Activated naive CD4-positive, alpha-beta T cell treated with anti-CD3 and anti-CD28 coated beads, Interleukin-2, amount 50 U/mL, for 72 hours (primary cell): ENCODE results near the gene UBE2QL1. TPM values are rescaled to one million over a fixed set of nuclear protein-coding genes. Genes with fewer than 3 reads are reported as not detected.

ENCODE experiments used
- ATAC-seq, 2 donors: fragments of 150-1000 bp; cut with Tn5 transposase; 2 replicates each; pipeline ENCODE4 v1.10.0; 2021; ENCODE audit warnings: mild to moderate bottlenecking in 2 of 2, moderate library complexity in 2 of 2
- DNase-seq, 2 donors: peaks; one replicate each; pipeline ENCODE4 v3.0.0; 2021 to 2022; ENCODE audit warnings: low spot score in 2 of 2
- H3K27ac Mint-ChIP-seq, 2 donors: one replicate each; pipeline ENCODE4 v1.8.0; 2022; ENCODE audit warnings: mild to moderate bottlenecking in 2 of 2, mixed read lengths in 2 of 2
- H3K36me3 Mint-ChIP-seq, 2 donors: one replicate each; pipeline ENCODE4 v1.8.0; 2022; ENCODE audit warnings: mixed read lengths in 2 of 2
- H3K9me3 Mint-ChIP-seq, 2 donors: one replicate each; pipeline ENCODE4 v1.8.0; 2022; ENCODE audit warnings: mixed read lengths in 2 of 2
- total RNA-seq, 2 donors: library from RNA; stranded (reverse); gene quantifications; one replicate each; pipeline ENCODE4 v1.2.3, GENCODE V29; 2022

The UBE2QL1 gene
- total RNA-seq, 2 donors from 2014 or later = not detected

DNA sequence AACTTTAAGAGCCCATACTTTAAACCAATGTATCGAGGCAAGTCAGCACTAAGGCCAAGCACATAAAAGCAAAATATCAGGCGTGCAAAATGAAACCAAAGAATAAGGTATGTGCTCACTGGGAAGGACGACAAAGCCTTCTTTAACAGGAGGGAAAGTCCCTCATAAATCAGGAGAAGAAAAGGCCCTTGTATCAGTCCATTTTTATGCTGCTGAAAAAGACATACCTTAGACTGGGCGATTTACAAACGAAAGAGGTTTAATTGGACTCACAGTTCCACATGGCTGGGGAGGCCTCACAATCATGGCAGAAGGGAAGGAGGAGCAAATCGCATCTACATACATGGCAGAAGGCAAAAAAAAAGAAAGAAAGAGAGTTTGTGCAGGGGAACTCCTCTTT lies 68.9 kb downstream of the UBE2QL1 start:
- ATAC-seq = no peak

GRCh38 chr5:6518298-6519057 lies 69.8 kb downstream of the UBE2QL1 start:
- DNase-seq (no peak), ATAC-seq (no peak)
- H3K36me3 Mint-ChIP-seq = no peaks in the 10 kb centered on the region
- no peak overlapping the region for H3K27ac Mint-ChIP-seq
- no peaks in the 10 kb centered on the region for H3K9me3 Mint-ChIP-seq

More for the DNA sequence above, 68.9 kb downstream of the UBE2QL1 start:
- DNase-seq = no peak
- Mint-ChIP-seq H3K27ac (peak overlapping the region in 1 of 2 donors; percentile 7), H3K9me3 (no peaks in the 10 kb centered on the region), H3K36me3 (no peaks in the 10 kb centered on the region)

DNA sequence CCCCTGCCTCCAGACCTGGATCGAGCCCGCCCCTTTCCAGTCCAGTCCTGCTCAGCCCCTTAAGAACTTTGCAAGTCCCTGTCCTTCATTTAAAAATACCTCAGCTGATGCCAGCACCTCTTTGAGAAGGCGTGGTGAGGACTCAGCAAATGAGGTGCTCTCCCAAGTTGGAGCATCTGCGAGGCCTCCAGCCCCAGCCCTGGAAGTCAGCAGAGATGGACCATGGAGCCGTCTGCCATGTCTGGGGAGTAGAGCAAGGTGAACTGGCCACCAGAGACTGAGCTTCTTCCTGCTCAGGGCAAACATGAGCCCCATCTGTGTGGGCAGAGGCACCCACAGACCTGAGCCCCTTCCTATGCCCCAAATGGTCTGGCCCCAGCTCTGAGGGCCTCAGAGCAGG lies 71.5 kb downstream of the UBE2QL1 start:
- Mint-ChIP-seq H3K9me3 (no peaks in the 10 kb centered on the region), H3K36me3 (no peaks in the 10 kb centered on the region), H3K27ac (no peak overlapping the region)
- ATAC-seq (no peak), DNase-seq (no peak)

GRCh38 chr5:6522331-6522730 lies 73.7 kb downstream of the UBE2QL1 start:
- no peak overlapping the region for H3K27ac Mint-ChIP-seq
- H3K36me3 Mint-ChIP-seq = no peaks in the 10 kb centered on the region
- ATAC-seq (no peak), DNase-seq (no peak)
- H3K9me3 Mint-ChIP-seq = no peaks in the 10 kb centered on the region

GRCh38 chr5:6522923-6523322 lies 74.3 kb downstream of the UBE2QL1 start:
- Mint-ChIP-seq H3K9me3 (no peaks in the 10 kb centered on the region), H3K27ac (no peak overlapping the region), H3K36me3 (no peaks in the 10 kb centered on the region)
- no peak for DNase-seq
- ATAC-seq = no peak

- no peak overlapping the region for H3K27ac Mint-ChIP-seq
- H3K9me3 Mint-ChIP-seq = no peaks in the 10 kb centered on the region
- H3K36me3 Mint-ChIP-seq = no peaks in the 10 kb centered on the region
- no peak for ATAC-seq
- no peak for DNase-seq
Measured at GRCh38 chr5:6525422-6525821, 76.8 kb downstream of the UBE2QL1 start.

DNA sequence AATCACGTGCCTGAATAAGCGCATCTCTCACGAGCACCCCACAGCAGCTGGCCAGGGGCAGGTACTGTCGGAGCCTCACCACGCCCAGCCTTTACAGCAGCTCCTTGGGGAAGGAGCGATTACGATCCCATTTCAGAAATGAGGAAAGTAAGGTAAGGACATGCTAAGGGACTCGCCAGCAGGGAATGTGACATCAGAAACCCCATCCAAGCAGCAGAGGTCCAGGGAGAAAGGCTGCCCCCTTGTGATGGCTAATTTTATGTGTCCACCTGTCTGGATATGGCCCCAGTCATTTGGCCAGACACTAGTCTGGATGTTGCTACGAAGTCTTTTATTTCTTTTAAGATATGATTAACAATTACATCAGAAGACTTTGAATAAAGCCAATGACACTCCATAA lies 77.3 kb downstream of the UBE2QL1 start:
- Mint-ChIP-seq H3K9me3 (no peaks in the 10 kb centered on the region), H3K27ac (no peak overlapping the region), H3K36me3 (no peaks in the 10 kb centered on the region)
- ATAC-seq = no peak
- DNase-seq = no peak

DNA sequence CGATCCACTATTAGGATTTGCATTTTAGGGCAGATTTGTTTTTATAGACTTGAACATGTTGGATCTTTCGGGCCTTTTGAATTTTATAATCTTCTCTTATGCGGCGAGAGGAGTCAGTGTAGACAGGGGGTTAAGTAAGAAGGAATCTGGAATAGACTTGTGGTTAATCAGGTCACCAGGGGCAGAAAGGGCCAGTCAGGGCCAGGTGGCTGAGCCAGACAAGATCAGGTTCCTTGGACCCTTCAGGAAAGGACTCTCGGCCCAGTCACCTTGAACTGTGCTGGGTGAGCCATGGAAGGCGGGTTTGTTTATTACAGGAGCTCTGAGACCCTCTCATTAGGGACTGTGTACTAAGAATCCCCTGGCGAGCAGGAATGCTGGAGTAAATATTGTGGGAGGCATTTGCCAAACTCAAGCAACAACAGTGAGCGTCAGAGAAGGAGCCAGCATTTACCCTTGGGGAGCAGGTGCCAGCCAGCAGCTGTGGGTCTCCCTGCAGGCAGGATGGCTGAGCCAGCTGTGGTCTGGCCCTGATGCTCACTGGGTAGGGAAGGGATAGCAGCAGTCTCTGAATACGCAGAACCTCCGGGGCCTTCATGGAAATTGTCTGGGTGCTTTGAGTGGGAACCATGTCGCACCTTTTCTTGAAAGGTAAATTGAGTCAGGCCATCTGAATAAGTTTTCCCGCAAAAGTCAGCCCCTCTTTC lies 79.2 kb downstream of the UBE2QL1 start:
- Mint-ChIP-seq H3K9me3 (no peaks in the 10 kb centered on the region), H3K36me3 (no peaks in the 10 kb centered on the region), H3K27ac (no peak overlapping the region)
- ATAC-seq = no peak
- DNase-seq = peak in 1 of 2 donors; percentile 37

- ATAC-seq = no peak
- H3K9me3 Mint-ChIP-seq = no peaks in the 10 kb centered on the region
- no peaks in the 10 kb centered on the region for H3K36me3 Mint-ChIP-seq
- DNase-seq = no peak
- H3K27ac Mint-ChIP-seq = no peak overlapping the region
Measured at GRCh38 chr5:6535594-6535993, 86.9 kb downstream of the UBE2QL1 start.

- Mint-ChIP-seq H3K9me3 (no peaks in the 10 kb centered on the region), H3K36me3 (no peaks in the 10 kb centered on the region), H3K27ac (no peak overlapping the region)
- DNase-seq (no peak), ATAC-seq (no peak)
Measured at GRCh38 chr5:6539060-6539459, 90.4 kb downstream of the UBE2QL1 start.

- ATAC-seq (no peak), DNase-seq (no peak)
- Mint-ChIP-seq H3K9me3 (no peaks in the 10 kb centered on the region), H3K36me3 (no peaks in the 10 kb centered on the region), H3K27ac (no peak overlapping the region)
Measured at GRCh38 chr5:6540111-6540827, 91.6 kb downstream of the UBE2QL1 start.

DNA sequence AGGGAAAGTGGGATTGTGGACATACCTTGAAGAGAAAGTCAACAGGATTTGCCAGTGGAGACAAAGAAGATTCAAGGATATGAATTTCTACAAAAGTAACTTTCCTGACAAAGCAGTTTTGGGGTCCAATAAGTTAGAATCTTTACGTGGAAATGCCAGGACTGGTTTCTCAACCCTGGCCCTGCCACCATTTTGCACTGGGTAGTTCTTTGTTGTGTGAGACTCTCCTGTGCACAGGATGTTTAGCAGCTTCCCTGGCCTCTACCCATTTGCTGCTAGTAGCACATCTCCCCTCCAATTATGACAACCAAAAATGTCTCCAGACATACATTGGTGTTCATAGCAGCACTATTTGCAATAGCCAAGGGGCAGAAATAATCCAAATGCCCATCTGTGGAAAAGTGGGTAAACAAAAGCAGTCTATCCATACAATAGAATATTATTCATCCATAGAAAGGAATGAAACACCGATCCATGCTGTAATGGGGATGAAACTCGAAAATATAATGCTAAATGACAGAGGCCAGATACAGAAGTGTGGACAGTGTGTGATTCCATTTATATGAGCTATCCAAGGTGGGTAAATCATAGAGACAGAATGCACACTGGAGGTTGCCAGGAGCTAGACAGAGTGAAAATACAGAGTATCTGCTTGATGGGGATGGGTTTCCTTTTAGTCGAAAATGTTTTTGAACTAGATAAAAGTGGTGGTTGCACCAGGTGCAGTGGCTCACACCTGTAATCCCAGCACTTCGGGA lies 92.8 kb downstream of the UBE2QL1 start:
- DNase-seq (no peak), ATAC-seq (no peak)
- H3K27ac Mint-ChIP-seq = no peak overlapping the region
- no peaks in the 10 kb centered on the region for H3K9me3 Mint-ChIP-seq
- H3K36me3 Mint-ChIP-seq = no peaks in the 10 kb centered on the region

GRCh38 chr5:6542421-6543345 lies 94.0 kb downstream of the UBE2QL1 start:
- ATAC-seq (no peak), DNase-seq (no peak)
- no peak overlapping the region for H3K27ac Mint-ChIP-seq
- H3K9me3 Mint-ChIP-seq = no peaks in the 10 kb centered on the region
- H3K36me3 Mint-ChIP-seq = no peaks in the 10 kb centered on the region

DNA sequence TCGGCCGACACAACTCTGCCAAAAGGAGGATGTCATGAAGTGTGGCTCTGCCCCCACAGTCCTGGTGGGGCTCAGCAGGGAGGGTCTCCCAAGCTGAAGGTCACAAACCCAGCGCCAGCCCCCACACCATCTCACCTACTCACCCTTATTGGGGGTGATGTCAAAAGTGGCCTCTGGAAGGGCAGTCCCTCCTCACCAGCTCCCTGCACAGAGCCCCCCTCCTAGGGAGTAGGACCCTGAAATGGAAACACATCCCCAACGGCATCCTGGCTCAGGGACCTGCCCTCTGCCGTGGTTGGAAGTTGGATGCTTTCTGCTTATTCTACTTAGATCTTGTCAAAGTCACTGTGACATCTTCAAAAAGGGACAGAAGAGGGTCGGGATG lies 94.7 kb downstream of the UBE2QL1 start:
- DNase-seq (no peak), ATAC-seq (no peak)
- no peaks in the 10 kb centered on the region for H3K36me3 Mint-ChIP-seq
- H3K27ac Mint-ChIP-seq = no peak overlapping the region
- peaks cover 4 to 5% of the 10 kb centered on the region in 2 donors for H3K9me3 Mint-ChIP-seq

GRCh38 chr5:6543830-6544560 lies 95.3 kb downstream of the UBE2QL1 start:
- H3K9me3 Mint-ChIP-seq = peaks cover 4 to 7% of the 10 kb centered on the region in 2 donors
- DNase-seq (no peak), ATAC-seq (no peak)
- H3K36me3 Mint-ChIP-seq = no peaks in the 10 kb centered on the region
- H3K27ac Mint-ChIP-seq = no peak overlapping the region
